Fibroblast of pulmonary artery (primary cell): Measurements from ENCODE around the gene TRPV4.

Source experiments
- DNase-seq: peaks from one replicate; pipeline ENCODE4 v3.0.0-alpha.2; 2010; ENCODE audit warnings: low read depth
- H3K4me3 ChIP-seq: replicated peaks from 2 replicates; pipeline ENCODE4 v1.5.1; 2011; ENCODE audit warnings: low read depth, mild to moderate bottlenecking, control low read depth, low read length, moderate library complexity
- TF ChIP-seq, protein P1 (sequence below): IDR thresholded peaks from 2 replicates; pipeline ENCODE4 v1.5.1; 2011; ENCODE audit warnings: mild to moderate bottlenecking, control low read depth, low read length, inconsistent platforms; ENCODE audit errors: missing control alignments

TRPV4 gene

DNA sequence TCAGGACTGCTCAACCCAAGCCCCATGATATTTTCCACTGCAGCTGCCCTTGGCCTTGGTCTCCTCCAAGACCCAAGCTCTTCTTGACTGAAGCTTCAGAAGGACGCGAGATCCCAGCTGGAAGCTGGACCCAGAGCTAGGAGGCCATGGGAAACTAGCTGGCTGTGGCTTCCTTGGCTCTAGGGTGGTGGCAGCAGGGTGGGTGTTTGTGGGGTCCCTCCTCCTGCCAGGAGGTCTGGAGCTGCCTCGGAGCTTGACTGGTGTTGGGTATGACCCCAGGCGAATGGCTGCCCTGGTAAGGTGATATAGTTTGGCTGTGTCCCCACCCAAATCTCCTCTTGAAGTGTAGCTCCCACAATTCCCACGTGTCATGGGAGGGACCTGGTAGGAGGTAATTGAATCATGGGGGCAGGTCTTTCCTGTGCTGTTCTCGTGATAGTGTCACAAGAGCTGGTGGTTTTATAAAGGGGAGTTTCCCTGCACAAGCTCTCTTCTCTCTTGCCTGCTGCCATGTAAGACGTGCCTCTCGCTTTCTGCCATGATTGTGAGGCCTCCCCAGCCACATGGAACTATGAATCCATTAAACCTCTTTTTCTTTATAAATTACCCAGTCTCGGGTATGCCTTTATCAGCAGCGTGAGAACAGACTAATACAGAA, 51.4 kb downstream of the TRPV4 start:
- no peak for DNase-seq
- no peak overlapping the region for H3K4me3 ChIP-seq
- TF ChIP-seq, protein P1, sequence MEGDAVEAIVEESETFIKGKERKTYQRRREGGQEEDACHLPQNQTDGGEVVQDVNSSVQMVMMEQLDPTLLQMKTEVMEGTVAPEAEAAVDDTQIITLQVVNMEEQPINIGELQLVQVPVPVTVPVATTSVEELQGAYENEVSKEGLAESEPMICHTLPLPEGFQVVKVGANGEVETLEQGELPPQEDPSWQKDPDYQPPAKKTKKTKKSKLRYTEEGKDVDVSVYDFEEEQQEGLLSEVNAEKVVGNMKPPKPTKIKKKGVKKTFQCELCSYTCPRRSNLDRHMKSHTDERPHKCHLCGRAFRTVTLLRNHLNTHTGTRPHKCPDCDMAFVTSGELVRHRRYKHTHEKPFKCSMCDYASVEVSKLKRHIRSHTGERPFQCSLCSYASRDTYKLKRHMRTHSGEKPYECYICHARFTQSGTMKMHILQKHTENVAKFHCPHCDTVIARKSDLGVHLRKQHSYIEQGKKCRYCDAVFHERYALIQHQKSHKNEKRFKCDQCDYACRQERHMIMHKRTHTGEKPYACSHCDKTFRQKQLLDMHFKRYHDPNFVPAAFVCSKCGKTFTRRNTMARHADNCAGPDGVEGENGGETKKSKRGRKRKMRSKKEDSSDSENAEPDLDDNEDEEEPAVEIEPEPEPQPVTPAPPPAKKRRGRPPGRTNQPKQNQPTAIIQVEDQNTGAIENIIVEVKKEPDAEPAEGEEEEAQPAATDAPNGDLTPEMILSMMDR, result no peak

DNA sequence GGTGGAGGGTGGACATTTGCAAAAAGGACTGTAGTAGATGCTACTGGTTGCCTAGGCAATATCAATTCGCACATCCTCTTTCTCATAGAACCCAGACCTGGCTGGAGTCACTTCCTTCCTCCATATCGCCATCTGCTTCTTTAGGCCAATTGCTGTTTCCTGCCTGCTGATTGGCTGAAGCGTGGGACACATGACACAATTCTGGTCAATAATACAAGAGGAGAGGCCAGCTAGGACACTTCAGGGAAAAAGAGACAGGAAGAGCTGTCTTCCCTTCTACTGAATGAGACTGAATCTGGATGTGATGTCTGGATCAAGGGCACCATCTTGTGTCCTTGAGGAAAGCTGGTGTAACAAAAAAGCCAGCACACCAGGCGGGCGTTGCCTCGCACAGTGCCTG, 53.8 kb downstream of the TRPV4 start:
- no peak for DNase-seq
- no peak overlapping the region for H3K4me3 ChIP-seq
- TF ChIP-seq, protein P1, result no peak

DNA sequence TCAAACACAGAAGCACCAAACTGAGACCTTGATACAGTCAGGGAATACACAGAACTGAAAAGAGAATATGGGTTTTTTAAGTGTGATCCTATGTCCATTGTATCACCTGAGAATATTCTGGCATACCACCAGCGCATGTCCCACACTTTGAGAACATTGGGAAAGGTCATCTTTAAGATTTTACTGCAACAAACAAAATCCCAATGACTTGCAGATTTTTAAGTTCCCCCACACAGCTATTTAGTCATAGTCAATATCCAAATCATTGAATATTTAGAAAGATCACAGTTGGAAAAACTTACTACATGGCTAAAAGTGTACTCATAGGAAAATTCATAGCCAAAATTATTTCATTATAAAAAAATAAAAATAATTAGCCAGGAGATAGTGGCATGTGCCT, 54.5 kb downstream of the TRPV4 start:
- no peak for DNase-seq
- TF ChIP-seq, protein P1, result no peak
- H3K4me3 ChIP-seq, result no peak overlapping the region

DNA sequence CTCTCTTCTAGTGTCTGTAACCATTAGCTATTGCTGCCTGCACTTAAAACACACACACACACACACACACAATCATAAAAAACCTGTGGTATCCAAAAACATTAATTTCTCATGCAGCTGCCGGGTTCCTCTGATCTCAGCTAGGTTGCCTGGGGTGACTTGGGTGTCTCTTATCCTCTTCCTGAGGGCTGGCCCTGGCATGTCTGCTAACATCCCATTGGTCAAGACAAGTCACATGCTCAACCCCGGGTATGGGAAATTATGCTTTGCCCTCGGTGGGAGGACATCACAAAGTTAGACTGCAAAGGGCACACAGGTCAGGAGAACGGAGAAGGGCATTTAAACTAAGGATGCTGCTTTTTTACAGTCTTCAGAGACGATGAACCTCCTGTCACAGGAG, 55.7 kb downstream of the TRPV4 start:
- H3K4me3 ChIP-seq, result no peak overlapping the region
- TF ChIP-seq, protein P1, result no peak
- peak; percentile 13 for DNase-seq

DNA sequence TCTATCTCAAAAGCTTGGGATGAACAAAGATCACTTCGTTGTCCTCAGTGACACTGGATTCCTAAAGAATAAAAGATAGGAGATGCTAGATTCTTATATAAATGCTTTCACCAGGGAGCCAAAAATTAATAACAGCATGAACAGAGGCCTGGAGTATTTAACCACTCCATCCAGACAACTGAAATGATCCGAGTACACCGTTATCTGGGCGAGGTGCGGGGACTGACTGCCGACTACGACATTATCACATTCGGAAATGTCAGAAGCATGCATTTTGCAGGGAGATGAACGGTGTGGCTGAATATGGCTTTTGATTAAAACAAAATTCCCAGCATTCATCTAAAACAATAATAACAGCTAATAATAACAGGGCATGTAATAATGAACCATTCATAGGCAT, 56.6 kb downstream of the TRPV4 start:
- TF ChIP-seq, protein P1, result no peak
- H3K4me3 ChIP-seq, result no peak overlapping the region
- no peak for DNase-seq

DNA sequence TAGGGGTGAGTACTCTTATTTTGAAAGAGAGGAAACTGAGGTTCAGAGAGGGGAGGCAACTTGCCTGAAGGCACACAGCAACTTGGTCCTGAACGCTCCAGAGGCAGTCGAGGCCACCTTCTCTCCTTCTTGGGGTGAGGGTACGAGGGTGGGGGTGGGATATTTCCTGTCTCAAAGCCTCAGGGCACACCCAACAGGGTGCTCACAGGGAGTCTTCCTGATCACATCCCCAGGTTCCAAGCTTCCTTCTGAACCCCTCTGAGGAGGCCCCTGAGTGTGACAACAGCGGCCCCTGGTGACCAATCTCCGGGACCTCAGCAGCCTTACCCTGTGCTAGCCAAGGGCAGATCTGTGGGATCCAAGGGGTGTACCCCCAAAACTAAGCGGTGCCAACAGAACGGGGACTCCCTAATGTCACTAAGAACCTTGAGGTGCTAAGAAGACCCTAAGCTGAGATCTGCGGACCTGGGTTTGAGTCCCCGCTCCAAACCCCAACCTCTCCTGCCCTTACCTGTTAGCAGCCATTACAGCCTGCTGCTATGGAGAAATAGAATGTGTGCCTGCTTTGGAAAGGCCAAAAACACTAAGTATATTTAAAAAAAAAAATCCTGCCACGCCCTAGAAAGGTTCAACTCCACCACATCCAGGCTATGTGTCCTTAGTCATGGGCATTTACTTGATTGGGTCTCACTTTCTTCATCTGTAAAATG, 57.9 kb downstream of the TRPV4 start:
- H3K4me3 ChIP-seq, result no peak overlapping the region
- TF ChIP-seq, protein P1, result peak; percentile 97
- peak; percentile 73 for DNase-seq
